C4-2B (cell line): ENCODE data around the gene TMEM239.

Experiments
- ZFX ChIP-seq: fragments of 450-650 bp; IDR thresholded peaks from 2 replicates; pipeline ENCODE4 v1.6.1; 2017
- TF ChIP-seq, protein P1 (sequence below): fragments of 450-650 bp; conservative IDR thresholded peaks from 2 replicates; pipeline ENCODE4 v1.5.1; 2017; ENCODE audit warnings: mild to moderate bottlenecking

- TF ChIP-seq, protein P1, sequence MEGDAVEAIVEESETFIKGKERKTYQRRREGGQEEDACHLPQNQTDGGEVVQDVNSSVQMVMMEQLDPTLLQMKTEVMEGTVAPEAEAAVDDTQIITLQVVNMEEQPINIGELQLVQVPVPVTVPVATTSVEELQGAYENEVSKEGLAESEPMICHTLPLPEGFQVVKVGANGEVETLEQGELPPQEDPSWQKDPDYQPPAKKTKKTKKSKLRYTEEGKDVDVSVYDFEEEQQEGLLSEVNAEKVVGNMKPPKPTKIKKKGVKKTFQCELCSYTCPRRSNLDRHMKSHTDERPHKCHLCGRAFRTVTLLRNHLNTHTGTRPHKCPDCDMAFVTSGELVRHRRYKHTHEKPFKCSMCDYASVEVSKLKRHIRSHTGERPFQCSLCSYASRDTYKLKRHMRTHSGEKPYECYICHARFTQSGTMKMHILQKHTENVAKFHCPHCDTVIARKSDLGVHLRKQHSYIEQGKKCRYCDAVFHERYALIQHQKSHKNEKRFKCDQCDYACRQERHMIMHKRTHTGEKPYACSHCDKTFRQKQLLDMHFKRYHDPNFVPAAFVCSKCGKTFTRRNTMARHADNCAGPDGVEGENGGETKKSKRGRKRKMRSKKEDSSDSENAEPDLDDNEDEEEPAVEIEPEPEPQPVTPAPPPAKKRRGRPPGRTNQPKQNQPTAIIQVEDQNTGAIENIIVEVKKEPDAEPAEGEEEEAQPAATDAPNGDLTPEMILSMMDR = no peak
- no peak for TF ChIP-seq ZFX
Measured at GRCh38 chr20:2865630-2866029, 49.5 kb downstream of the TMEM239 start.
